ENCODE measurements around the gene MNT.

Gene MNT

GRCh38 chr17:2416010-2416734 lies 15.3 kb upstream of the MNT start:
- DNase-seq (ENCODE audit: low read depth in 2 of 2, low spot score in 1 of 2), result peak; percentile 64 to 91

GRCh38 chr17:2415081-2415480 lies 14.2 kb upstream of the MNT start:
- no peak for DNase-seq (ENCODE audit: low read depth in 2 of 2, low spot score in 1 of 2)

GRCh38 chr17:2414446-2415064 lies 13.7 kb upstream of the MNT start:
- DNase-seq (ENCODE audit: low read depth in 2 of 2, low spot score in 1 of 2), result no peak

- DNase-seq (ENCODE audit: low read depth in 2 of 2, low spot score in 1 of 2), result no peak
Measured at GRCh38 chr17:2412561-2413021, 11.7 kb upstream of the MNT start.

- DNase-seq (ENCODE audit: low read depth in 2 of 2, low spot score in 1 of 2), result no peak
Measured at GRCh38 chr17:2410951-2411350, 10.1 kb upstream of the MNT start.

- DNase-seq (ENCODE audit: low read depth in 2 of 2, low spot score in 1 of 2), result no peak
Measured at GRCh38 chr17:2406903-2407790, 6.3 kb upstream of the MNT start.

- DNase-seq (ENCODE audit: low read depth in 2 of 2, low spot score in 1 of 2), result no peak
Measured at GRCh38 chr17:2406271-2406902, 5.5 kb upstream of the MNT start.

- no peak for DNase-seq (ENCODE audit: low read depth in 2 of 2, low spot score in 1 of 2)
Measured at GRCh38 chr17:2405247-2405926, 4.5 kb upstream of the MNT start.

- DNase-seq (ENCODE audit: low read depth in 2 of 2, low spot score in 1 of 2), result no peak
Measured at GRCh38 chr17:2403044-2403443, 2.2 kb upstream of the MNT start.

- no peak for DNase-seq (ENCODE audit: low read depth in 2 of 2, low spot score in 1 of 2)
Measured at GRCh38 chr17:2402544-2402943, 1.7 kb upstream of the MNT start.

- peak; percentile 99 for DNase-seq (ENCODE audit: low read depth in 2 of 2, low spot score in 1 of 2)
Measured at GRCh38 chr17:2401426-2402221, 764 bp upstream of the MNT start.

GRCh38 chr17:2400474-2400866 lies 390 bp downstream of the MNT start:
- DNase-seq (ENCODE audit: low read depth in 2 of 2, low spot score in 1 of 2), result no peak

GRCh38 chr17:2399572-2400473 lies 1.0 kb downstream of the MNT start:
- DNase-seq (ENCODE audit: low read depth in 2 of 2, low spot score in 1 of 2), result peak; percentile 76 to 86

- peak in 1 of 2 donors; percentile 41 for DNase-seq (ENCODE audit: low read depth in 2 of 2, low spot score in 1 of 2)
Measured at GRCh38 chr17:2398655-2399571, 1.9 kb downstream of the MNT start.

- DNase-seq (ENCODE audit: low read depth in 2 of 2, low spot score in 1 of 2), result no peak
Measured at GRCh38 chr17:2398182-2398581, 2.7 kb downstream of the MNT start.

- no peak for DNase-seq (ENCODE audit: low read depth in 2 of 2, low spot score in 1 of 2)
Measured at GRCh38 chr17:2397247-2398171, 3.4 kb downstream of the MNT start.

All from stimulated activated CD8-positive, alpha-beta memory T cell treated with anti-CD3 and anti-CD28 coated beads, Interleukin-4, amount 100 ng/mL, for 4 hours (primary cell).